ACHN (cell line): ENCODE results near the gene DYNLRB1.
A peak's percentile ranks its signal among the peaks of the same experiment; 100 is the strongest.

ENCODE experiments used
- DNase-seq: peaks from one replicate; pipeline ENCODE4 v3.0.0-alpha.2; 2015
- in situ Hi-C: cut with HindIII; loops from 2 replicates; pipeline ENCODE4 v1.10.0; 2017; ENCODE audit warnings: low sequenced_read_pairs, low pct_ligation_motif_present, low pct_unique_long_range_greater_than_20kb

The DYNLRB1 gene

DNA sequence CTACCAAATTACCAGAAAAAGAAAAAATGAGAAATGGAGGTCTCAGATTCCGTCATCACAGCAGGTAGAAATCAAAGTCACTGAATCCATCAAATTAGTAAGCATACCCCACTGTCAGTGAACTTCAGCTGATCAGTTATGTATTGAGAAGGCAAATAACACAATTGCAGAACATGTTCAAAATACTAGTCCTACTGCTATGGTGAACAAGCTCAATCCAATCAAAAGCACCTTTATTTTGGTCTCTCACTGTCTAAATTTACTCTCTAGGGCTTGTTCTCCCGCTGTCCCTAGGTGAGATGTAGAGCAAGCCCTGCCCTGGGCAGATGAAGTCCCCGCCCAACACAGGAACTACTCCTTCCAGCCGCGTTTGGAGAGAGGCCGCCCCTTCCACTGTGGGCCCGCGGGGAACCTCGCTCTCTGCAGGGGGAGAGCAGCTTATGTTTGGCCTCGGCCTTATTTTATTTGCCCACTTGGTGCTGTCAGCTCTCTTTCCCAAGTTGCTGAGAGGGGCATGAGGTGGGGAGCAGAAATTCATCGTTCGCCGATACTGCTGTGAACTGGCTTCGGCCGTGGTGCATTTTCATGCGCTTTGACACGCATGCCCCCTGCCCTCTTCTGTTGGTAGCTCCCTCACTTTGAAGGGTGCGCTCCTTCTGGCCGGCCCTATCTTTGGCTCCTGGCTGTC, 28.0 kb downstream of the DYNLRB1 start:
- DNase-seq, result no peak
- in situ Hi-C loops, result no loop called here

DNA sequence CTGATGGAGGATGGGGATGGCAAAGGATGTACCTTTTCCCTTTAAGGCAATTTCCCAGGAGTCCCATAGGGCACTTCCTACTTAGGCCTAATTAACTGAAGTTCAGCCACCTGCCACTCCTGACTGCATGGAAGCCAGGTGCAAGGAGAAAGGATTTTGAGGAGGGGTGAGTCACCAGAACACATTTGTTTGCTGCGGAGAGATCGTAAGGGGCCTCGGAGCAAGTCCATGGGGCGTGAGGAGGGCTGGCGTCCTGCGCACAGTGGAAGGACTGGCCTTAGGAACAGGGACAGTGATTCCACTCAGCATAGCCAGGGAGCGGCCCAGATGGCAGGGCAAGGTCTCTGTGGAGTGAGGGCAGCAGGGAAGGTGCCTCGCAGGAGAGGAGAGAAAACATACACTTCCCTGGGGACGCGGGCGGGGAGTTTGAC, 30.5 kb downstream of the DYNLRB1 start:
- in situ Hi-C loops, result no loop called here
- DNase-seq, result no peak

DNA sequence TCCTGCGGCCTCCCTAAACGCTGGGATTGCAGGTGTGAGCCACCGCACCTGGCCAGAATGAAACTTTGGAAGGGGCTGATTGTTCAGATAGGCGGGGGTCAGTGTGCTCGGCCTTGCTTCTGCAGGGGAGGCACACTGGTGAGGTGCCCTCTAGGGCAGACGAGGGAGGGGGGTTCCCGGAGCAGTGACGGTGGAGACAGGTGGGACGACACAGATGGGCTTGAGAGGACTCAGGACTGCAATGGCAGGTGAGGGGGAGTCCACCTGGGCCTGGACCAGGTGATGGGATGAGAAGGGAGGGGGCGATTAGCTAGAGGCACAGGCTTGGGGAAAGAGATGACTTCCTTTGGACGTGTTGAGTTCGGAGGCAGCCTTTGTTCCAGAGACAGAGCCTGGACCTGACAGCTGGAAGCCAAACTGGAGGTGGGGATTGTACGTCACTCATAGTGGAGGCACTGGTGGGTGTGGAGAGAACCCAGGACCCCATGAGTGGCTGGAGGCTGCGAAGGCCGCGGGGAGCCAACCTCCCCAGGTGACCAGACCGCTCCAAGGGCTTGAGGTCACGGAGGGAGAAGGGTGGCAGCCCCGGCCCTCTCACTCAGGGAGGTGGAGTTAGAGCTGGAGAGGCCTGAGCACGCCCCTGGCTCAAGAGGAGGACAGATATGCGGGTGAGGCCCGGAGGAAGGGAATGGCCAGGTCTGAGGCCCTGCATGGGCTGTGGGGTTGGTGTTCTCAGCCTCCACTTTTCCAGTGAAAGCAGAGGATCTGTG, 31.8 kb downstream of the DYNLRB1 start:
- in situ Hi-C loops, result no loop called here
- no peak for DNase-seq

DNA sequence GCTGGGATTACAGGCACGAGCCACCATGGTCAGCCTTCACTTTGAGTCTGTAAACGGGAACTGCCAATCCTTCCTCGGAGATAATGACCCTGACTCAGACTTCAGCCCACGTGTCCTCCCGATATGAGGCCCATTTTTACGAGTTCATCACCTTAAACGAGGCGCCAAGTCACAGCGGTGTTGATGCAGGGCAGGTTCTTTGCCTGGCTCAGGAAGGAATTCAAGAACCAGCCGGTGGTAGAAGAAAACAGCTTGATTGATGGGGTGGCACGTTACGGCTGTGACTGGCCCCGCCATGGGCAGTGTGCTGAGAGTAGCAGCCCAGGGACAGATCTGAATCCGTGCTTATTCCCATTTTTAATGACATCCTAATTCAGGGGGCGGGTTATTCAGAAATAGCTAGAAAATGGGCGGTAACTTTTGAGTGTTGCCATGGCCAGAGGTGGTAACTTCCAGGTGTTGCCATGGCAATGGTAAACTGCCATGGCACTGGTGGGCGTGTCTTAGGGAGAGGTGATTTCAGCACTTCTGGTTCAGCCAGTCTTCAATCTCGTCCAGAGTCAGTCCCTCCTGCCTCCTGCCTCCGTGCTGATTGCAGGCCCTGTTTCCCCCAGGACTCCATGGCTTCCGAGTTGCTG, 33.2 kb downstream of the DYNLRB1 start:
- in situ Hi-C loops, result no loop called here
- DNase-seq, result no peak

DNA sequence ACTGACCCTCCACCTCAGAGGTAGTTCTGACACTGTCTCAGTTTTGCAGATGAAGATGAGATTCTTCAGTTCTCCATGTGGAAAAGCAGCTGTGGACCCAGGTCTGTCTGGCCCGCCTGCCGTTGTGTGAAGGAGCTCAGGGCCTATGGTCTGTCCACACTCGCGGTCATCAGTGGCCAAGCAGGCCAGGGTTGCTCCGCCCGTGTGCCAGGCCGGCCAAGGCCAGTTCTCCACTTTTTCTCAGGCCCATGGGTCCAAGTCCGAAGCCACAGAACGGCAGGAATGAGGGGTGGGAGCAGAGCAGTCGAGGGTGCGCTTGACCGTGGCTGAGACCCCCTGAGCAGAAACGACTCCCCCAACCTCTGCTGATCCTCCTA, 33.7 kb downstream of the DYNLRB1 start:
- no peak for DNase-seq
- in situ Hi-C loops, result no loop called here

DNA sequence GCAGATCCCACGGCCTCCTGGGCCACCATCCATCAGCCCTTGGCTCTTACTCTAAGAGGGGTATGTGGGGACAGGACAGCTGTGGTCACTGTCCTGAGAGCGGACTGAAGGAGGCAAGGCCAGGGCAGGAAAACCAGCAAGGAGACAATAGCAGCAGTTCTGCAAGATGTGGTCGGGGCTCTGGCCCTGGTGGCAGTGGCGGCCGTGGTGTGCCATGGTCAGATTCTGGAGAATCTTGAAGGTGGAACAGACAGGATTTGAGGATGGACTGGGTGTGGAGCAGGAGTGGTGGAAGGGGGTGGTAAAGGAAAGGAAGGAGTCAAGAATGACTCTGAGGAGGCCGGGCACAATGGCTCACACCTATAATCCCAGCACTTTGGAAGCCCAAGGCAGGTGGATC, 36.3 kb downstream of the DYNLRB1 start:
- DNase-seq, result no peak
- in situ Hi-C loops, result no loop called here

DNA sequence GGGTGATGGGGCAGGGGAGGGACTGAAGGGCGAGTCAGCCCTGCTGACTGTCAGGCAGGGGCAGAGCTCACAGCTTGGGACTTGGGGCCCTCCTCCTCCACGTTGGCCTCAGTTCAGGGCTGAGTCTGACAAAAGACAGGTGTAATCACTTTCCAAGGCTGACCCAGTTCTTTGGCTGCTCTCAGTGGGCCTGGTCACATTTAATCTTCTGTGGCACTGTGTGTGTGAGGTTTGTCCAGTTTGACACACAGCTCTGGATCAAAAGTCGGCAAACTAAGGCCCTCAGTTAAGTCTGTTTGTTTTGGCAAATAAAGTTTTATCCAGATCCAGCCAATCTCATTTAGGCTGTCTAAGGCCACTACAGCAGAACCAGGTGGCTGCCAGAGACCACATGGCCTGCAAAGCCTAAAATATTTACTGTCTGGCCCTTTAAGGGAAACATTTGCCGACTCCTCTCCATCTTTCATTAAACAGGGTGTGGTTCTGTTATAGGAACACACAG, 37.2 kb downstream of the DYNLRB1 start:
- no peak for DNase-seq
- in situ Hi-C loops, result no loop called here

DNA sequence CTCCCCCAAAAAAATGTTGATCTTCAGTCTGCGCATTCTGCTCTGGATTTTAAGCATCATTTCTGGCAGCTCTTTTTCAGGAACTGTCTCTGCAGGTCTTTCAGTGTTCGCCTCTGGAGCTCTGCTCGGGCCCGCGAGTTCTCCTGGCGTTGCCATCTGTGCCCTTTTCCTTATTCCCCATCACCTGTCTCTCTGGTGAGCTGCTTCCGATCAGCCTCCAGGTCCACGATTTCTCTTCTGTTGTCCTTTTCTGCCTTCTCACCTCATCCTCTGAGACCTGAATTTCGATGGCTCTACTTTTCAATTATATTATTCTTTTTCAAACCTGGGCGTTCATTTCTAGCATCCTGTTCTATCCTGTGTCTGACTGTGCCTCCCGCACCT, 41.7 kb downstream of the DYNLRB1 start:
- in situ Hi-C loops, result no loop called here
- DNase-seq, result peak; percentile 19

DNA sequence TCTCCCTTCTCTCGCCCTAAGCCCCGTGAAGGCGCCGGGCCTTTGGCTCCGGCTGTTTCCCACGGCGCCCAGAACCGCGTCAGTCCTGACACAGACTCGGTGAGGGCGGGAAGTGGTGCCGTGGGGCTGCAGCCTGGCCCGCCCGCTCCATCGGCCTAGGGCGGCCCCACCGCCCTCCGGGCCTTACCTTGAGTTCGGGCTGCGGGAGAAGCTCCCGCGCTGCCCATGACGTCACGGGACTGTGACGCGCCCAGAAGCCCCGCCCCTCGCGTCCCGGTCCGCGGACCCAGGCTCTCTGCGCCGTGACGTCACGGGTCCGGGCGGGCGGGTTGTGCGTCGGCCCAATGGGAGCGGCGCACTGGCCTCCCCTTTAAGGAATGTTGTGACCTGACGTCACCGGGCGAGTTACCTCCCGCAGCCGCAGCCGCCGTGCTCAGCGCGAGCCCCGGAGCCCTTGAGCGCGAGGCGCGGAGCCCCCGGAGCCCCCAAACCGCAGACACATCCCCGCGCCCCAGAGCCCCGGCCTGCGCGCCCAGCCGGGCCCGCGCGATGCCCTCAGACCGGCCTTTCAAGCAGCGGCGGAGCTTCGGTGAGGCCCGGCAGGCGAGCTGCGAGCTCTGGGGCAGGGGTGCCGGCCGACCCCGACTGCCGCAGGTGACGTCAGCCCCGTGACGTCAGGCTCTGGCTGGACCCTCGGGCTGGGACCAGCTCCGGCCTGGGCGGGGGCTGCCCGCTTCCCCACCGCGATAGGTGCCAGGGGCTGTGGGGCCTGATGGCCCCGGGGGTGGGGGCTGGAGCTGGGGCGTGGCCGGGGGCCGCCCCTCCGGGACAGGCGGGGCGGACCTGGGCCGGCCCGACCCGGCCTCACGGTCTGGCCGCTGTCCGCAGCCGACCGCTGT, 42.3 kb downstream of the DYNLRB1 start, which contains the start of gene MAP1LC3A:
TSS of gene MAP1LC3A (plus strand) at position 399 of the 899 bp plus-strand sequence. CDS start at position 550, 151 bp downstream.
- DNase-seq, result peak; percentile 87
- in situ Hi-C loops, result no loop called here

DNA sequence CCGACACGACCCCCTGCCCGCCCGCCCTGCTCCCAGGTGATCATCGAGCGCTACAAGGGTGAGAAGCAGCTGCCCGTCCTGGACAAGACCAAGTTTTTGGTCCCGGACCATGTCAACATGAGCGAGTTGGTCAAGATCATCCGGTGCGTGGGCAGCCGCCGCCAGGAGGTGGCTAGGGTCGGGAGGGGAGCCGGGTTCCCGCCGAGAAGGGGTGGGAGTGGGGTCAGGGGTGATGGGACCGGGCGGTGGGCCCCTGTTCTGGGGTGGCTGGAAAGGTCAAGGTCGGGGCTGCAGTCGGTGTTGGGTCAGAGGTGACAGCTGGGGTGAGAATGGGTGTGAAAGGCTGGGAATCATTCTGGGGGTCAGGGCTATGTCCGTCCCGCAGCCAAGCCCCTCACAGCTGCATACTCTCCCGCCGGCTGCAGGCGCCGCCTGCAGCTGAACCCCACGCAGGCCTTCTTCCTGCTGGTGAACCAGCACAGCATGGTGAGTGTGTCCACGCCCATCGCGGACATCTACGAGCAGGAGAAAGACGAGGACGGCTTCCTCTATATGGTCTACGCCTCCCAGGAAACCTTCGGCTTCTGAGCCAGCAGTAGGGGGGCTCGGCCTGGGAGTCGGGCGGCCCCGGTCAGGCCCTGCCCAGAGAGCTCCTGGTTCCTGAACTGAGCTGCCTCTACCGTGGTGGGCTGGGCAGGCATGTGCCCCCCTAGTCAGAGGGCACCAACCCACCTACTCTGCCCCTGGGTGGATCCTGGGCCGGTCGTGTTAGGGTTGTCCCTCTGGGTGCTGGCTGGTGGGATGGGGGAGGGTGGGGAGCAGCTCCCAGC, 43.3 kb downstream of the DYNLRB1 start:
- in situ Hi-C loops, result no loop called here
- no peak for DNase-seq

DNA sequence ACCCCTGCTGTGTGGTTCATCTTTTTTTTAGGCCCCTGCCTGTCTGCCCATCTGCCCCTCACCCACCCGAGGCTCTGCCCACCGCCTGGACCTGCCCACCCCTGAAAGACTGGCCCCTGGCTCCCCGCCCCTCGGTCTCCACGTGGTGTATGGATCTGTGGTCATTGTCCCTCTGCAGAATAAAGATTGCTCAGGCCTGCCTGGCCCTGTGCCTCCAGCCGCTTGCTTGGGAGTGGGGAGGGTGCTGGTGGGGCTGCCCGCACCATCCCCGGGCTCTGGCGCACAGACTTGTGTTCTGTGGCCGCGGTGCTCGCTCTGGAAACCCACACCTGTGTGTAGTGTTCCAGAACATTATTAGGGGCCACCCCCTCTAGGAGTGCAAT, 43.9 kb downstream of the DYNLRB1 start:
- DNase-seq, result no peak
- in situ Hi-C loops, result no loop called here

DNA sequence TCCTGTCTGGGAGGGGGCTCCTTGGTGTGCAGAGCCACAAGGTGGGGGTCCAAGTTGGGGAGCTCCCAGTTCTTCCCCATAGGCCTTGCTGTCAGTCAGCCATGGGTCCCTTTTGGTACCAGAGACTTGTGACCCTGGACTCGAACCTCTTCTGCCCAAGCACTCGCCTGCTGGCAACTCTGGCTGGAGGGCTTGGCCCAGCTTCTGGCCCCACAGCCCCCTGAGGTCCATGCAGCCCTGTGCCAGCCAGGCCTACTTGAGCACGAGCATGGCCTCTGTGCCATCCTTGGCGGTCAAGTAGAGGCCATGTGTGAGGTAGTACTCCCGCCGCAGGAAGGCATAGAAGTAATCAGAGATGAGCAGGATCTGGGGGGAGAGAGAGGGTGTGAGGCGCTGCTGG, 44.4 kb downstream of the DYNLRB1 start:
- in situ Hi-C loops, result no loop called here
- no peak for DNase-seq

DNA sequence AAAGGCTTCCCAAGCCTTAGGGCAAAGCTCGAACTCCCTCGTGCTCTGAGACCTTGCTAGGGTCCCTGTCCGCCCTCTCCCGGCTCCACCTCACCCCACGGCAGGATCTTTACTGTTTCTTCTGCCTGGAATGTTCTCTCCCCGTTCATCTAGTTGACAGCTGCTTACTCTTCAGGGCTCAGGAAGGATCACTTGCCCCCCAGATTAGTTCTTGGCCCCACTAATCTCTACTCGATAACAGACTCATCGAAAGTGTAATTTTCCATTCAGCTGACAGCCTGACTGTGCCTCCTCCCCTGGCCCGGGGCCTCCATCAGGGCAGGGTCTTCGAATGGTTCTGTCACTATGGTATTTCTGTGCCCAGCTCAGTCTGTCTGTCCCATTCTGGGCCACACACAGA, 45.4 kb downstream of the DYNLRB1 start:
- DNase-seq, result no peak
- in situ Hi-C loops, result no loop called here

DNA sequence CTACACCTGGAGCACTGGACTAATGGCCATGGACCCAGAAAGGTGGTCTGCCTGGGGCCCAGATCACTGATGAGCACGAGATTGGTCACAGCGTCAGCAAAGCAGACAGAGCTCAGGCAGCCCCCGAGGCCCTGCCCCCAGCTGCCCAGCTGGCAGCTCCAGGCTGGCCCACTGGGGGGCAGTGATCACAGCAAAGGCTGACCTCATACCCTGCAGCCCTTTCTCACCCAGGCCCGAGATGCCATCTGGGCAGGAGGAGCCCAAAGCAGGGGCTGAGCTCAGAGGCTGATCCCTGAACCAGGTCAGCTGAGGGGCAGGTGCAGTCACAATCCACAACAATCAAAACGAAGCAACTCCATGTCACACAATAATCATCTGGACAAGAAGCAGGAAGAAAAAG, 46.4 kb downstream of the DYNLRB1 start:
- in situ Hi-C loops, result no loop called here
- peak; percentile 42 for DNase-seq

DNA sequence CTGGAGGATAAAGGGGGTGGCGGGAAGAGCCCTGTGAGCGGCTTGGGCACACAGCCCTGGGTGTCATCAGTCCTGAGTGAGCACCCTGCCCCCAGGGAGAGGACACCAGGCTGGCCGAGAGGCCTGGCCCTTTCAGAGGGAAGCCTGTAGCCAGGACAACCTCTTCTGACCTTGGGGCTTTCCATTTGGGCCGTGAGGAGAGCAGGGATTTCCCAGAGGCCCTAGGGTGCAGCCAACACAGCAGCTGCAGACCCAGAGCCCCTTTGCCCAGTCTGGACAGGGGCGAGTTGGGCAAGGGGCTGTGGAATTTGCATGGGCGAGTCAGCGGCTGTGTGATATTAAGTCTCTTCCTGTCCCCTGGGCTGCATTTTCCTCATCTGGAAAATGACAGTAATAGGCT, 48.6 kb downstream of the DYNLRB1 start:
- in situ Hi-C loops, result no loop called here
- DNase-seq, result no peak

DNA sequence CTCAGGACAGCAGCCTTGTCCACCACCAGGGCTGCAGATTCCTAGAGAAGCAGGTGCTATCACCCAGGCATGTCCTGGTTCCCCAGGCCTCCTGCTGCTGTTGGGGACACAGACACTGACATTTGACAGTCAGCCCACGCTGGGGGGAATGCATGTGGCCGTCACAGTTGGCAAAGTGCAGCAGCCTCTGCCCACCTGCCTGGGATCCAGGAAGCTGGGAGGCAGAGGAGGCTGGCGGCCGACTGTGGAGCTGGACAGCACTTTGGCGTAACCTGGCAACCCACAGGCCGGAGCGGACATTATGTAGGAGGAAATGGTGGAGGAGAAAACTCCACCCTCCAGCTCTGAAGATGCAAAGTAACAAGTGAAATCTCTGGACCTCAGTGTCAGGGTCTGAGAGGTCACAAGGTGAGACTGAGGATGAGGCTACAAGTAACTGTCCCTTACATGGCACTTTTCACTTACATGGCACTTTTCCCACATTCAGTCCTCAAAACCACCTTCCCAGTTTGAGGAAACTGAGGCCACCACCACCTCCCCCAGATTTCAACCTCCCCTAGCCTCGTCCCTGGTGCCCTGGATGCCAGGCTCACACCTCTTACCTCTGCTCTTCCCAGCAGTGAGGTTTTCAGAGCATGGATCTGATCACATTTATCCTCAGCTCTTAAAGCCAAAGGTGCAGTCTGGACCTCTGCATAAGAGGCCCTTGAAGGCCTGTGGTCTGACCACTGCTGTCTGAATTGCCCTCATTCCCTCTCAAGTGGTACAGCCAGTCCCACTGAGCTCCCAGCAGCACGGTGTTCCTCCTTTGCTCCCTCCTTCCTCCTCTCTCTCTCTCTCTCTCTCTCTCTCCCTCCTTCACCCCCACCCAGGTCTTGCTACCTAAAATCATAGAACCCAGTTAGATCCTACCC, 51.0 kb downstream of the DYNLRB1 start:
- in situ Hi-C loops, result no loop called here
- no peak for DNase-seq
